ENCODE data around the gene BCL2.

GRCh38 chr18:63181706-63182309 lies 137.8 kb downstream of the BCL2 start:
- TF ChIP-seq CTCF (IDR thresholded peaks at IDR 0.05; ENCODE audit: low read depth, low read length), result no peak
- no peak for TF ChIP-seq EZH2phosphoT487 (IDR thresholded peaks at IDR 0.05; ENCODE audit: low read depth)
